Spinal cord (tissue), 10 donors: ENCODE data around the gene TTLL7. TPM values are rescaled to one million over a fixed set of nuclear protein-coding genes. Genes with fewer than 3 reads are reported as not detected.
A peak's percentile ranks its signal among the peaks of the same experiment; 100 is the strongest.

ENCODE experiments used
- DNase-seq, 6 donors: peaks; one replicate each; pipeline versions ENCODE4 v3.0.0 to v3.0.0-alpha.2; 2013 to 2015; ENCODE audit warnings: low spot score in 6 of 6, low read depth in 4 of 6
- H3K27ac ChIP-seq: one replicate; pipeline ENCODE4 v1.5.1; 2013; ENCODE audit warnings: low read depth, low read length, control low read depth
- H3K27me3 ChIP-seq: one replicate; pipeline ENCODE4 v1.6.1; 2013; ENCODE audit warnings: low read length; ENCODE audit not compliant: control insufficient read depth, insufficient read depth
- H3K36me3 ChIP-seq: one replicate; pipeline ENCODE4 v1.6.1; 2013; ENCODE audit warnings: low read length; ENCODE audit not compliant: control insufficient read depth, insufficient read depth
- H3K4me1 ChIP-seq: one replicate; pipeline ENCODE4 v1.6.1; 2013; ENCODE audit warnings: low read length; ENCODE audit not compliant: control insufficient read depth, insufficient read depth
- H3K4me3 ChIP-seq: one replicate; pipeline ENCODE4 v1.5.1; 2013; ENCODE audit warnings: low read depth, low read length, control low read depth
- H3K9me3 ChIP-seq: one replicate; pipeline ENCODE4 v1.6.1; 2013; ENCODE audit warnings: low read length; ENCODE audit not compliant: control insufficient read depth, insufficient read depth
- whole genome bisulfite sequencing: methylation state at CpG from one replicate; pipeline ENCODE4 v1.1.5; 2013; ENCODE audit warnings: missing lambda C conversion rate; ENCODE audit not compliant: insufficient coverage; 5-methylcytosine and 5-hydroxymethylcytosine counted together
- polyA plus RNA-seq, 2 donors: library from polyadenylated mRNA; unstranded; fragments of 120-200 nt; gene quantifications; one replicate each; pipeline ENCODE4 v1.2.1, GENCODE V29; 2013; ENCODE audit not compliant: insufficient read length in 2 of 2
- total RNA-seq, 2 donors: library from RNA; depleted of rRNA in 1 of 2; stranded (reverse); fragments of 120-200 nt in 1 of 2; fragments of >200 nt in 1 of 2; gene quantifications; one replicate each; pipeline versions ENCODE4 v1.2.3 to v1.2.4, GENCODE V29; 2013 to 2014
- donor health status: healthy.

Gene TTLL7
- total and polyA plus RNA-seq, 4 donors = 29.0 to 94.0 (median 38.1) TPM

DNA sequence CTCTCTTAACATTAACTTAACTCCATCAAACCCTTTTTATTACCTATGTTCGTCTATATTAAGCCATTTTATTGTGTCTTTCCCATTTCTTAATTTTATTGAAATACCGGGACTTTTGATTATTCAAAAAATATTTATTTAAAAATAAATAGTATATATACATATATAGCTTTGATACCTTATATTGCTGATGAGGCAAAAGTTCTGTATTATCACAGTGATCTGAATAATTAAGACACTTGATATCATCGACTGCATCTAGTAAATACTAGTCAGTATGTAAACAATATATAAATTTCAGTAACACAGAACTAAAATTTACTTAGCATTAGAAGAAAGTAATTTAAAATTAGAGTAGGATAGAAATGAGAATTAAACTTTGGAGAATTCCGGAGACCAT, 22.0 kb downstream of the TTLL7 start:
- no peak for DNase-seq
- no peak overlapping the region for H3K27ac ChIP-seq
- no CpG with 5 or more reads among the region's 4 CpGs for WGBS

DNA sequence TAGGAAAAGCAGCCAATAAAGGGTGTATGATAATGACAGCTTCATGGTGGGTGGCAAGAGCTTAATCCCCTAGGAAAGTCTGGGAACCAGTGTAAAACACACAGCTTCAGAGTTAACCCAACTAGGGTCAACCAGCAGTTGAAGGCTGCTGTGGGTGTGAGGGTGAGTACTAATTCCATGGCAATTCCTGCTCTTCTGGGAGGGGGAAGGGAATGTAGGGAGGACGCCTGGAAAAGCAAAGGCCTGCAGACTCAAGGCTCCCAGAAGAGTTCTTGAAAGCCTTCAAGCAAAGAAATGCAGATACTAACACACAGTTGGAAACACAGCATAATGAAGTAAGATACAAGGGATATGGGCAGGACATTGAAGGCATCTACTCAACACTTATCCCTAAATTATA, 28.1 kb downstream of the TTLL7 start:
- Histone ChIP-seq H3K4me3 (no peak overlapping the region), H3K27ac (no peak overlapping the region), H3K4me1 (no peaks in the 10 kb centered on the region), H3K27me3 (no peaks in the 10 kb centered on the region), H3K36me3 (no peaks in the 10 kb centered on the region), H3K9me3 (no peaks in the 10 kb centered on the region)
- no CpG with 5 or more reads among the region's 1 CpG for WGBS
- DNase-seq = peak in 1 of 6 donors; percentile 15

More for the DNA sequence above, 22.0 kb downstream of the TTLL7 start:
- Histone ChIP-seq H3K27me3 (no peaks in the 10 kb centered on the region), H3K36me3 (no peaks in the 10 kb centered on the region), H3K4me3 (no peak overlapping the region), H3K9me3 (no peaks in the 10 kb centered on the region), H3K4me1 (no peaks in the 10 kb centered on the region)

- Histone ChIP-seq H3K36me3 (no peaks in the 10 kb centered on the region), H3K9me3 (no peaks in the 10 kb centered on the region), H3K27ac (no peak overlapping the region), H3K4me1 (no peaks in the 10 kb centered on the region), H3K27me3 (no peaks in the 10 kb centered on the region), H3K4me3 (no peak overlapping the region)
- peak in 2 of 6 donors; percentile 9 to 43 for DNase-seq
These were observed 28.8 kb downstream of the TTLL7 start for GRCh38 chr1:83970114-83970513.

GRCh38 chr1:83967336-83967735, 31.6 kb downstream of the TTLL7 start:
- no peak overlapping the region for H3K4me3 ChIP-seq
- H3K27me3 ChIP-seq = no peaks in the 10 kb centered on the region
- H3K27ac ChIP-seq = no peak overlapping the region
- no peaks in the 10 kb centered on the region for H3K4me1 ChIP-seq
- no peaks in the 10 kb centered on the region for H3K36me3 ChIP-seq
- WGBS = no CpG with 5 or more reads among the region's 1 CpG
- DNase-seq = no peak
- no peaks in the 10 kb centered on the region for H3K9me3 ChIP-seq

DNA sequence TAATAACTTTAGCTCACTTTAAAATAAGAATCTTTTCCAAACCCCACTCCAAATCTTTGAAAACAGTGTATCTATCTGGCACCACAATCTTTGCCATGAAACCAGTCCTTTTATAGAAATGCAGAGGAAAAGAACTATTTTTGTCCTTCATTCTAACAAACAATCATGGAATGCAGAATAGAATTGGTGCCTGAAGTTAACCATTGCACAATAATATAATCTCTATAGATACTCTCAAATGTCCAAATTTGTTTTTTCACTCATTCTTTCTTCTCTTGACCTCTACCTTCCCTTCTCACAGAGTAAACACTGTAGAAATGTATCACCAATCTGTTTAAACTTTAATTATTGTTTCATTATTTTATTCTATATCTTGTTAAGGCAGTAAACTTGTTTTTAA, 34.8 kb downstream of the TTLL7 start:
- H3K4me3 ChIP-seq = no peak overlapping the region
- H3K36me3 ChIP-seq = no peaks in the 10 kb centered on the region
- no peaks in the 10 kb centered on the region for H3K4me1 ChIP-seq
- H3K9me3 ChIP-seq = no peaks in the 10 kb centered on the region
- no peak overlapping the region for H3K27ac ChIP-seq
- DNase-seq = no peak
- no peaks in the 10 kb centered on the region for H3K27me3 ChIP-seq

- H3K27me3 ChIP-seq = no peaks in the 10 kb centered on the region
- H3K4me1 ChIP-seq = no peaks in the 10 kb centered on the region
- H3K27ac ChIP-seq = no peak overlapping the region
- no peaks in the 10 kb centered on the region for H3K36me3 ChIP-seq
- DNase-seq = no peak
- no CpG with 5 or more reads among the region's 2 CpGs for WGBS
- H3K9me3 ChIP-seq = no peaks in the 10 kb centered on the region
- H3K4me3 ChIP-seq = no peak overlapping the region
These were observed 37.2 kb downstream of the TTLL7 start for GRCh38 chr1:83961571-83962295.

- H3K4me3 ChIP-seq = no peak overlapping the region
- no peaks in the 10 kb centered on the region for H3K4me1 ChIP-seq
- H3K36me3 ChIP-seq = no peaks in the 10 kb centered on the region
- H3K9me3 ChIP-seq = no peaks in the 10 kb centered on the region
- H3K27ac ChIP-seq = no peak overlapping the region
- no peaks in the 10 kb centered on the region for H3K27me3 ChIP-seq
- peak in 1 of 6 donors; percentile 7 for DNase-seq
These were observed 38.2 kb downstream of the TTLL7 start for GRCh38 chr1:83960669-83961277.

DNA sequence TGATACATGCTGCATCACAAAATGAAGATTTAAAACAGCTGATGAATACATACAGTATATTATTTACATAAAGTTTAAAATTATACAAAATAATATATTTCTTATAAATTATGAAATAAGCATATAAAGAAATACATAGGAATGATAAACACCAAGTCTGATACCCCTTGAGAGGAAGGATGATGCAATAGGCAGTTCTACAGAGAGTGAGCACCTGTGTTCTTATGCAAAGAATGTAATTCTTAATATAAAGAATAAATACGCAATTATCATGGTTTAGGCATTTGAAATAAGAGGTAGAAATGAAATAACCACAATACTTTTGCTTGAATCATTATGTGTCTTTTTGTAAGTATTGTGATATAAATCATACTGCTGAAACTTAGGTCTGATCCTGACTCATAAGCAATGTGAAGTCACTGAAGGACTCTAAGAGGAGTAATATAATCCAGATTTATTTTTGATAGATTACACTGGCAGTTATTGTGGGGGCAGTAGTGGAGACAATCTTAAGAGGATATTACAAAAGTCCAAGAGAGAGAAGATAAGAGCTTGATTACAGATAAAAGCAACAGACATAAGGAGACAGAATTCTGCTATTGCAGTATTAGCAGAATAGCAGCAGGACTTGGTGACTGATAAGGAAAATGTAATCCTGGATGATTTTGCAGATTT, 39.0 kb downstream of the TTLL7 start:
- Histone ChIP-seq H3K27me3 (no peaks in the 10 kb centered on the region), H3K4me1 (no peaks in the 10 kb centered on the region), H3K27ac (no peak overlapping the region), H3K4me3 (no peak overlapping the region), H3K36me3 (no peaks in the 10 kb centered on the region), H3K9me3 (no peaks in the 10 kb centered on the region)
- DNase-seq = no peak
- no CpG with 5 or more reads among the region's 1 CpG for WGBS

GRCh38 chr1:83958704-83959103, 40.2 kb downstream of the TTLL7 start:
- Histone ChIP-seq H3K4me3 (no peak overlapping the region), H3K27me3 (no peaks in the 10 kb centered on the region), H3K36me3 (no peaks in the 10 kb centered on the region), H3K27ac (no peak overlapping the region), H3K4me1 (no peaks in the 10 kb centered on the region), H3K9me3 (no peaks in the 10 kb centered on the region)
- no peak for DNase-seq
